Measurements from ENCODE around the gene ZNF487. TPM values are rescaled to one million over a fixed set of nuclear protein-coding genes. Genes with fewer than 3 reads are reported as not detected.

ZNF487 gene
- total and polyA plus RNA-seq, 2 of the 13 experiments (the other 11 are each of a cell fraction or from before 2014, with no cell fraction given), result 7.4 to 8.8 TPM

DNA sequence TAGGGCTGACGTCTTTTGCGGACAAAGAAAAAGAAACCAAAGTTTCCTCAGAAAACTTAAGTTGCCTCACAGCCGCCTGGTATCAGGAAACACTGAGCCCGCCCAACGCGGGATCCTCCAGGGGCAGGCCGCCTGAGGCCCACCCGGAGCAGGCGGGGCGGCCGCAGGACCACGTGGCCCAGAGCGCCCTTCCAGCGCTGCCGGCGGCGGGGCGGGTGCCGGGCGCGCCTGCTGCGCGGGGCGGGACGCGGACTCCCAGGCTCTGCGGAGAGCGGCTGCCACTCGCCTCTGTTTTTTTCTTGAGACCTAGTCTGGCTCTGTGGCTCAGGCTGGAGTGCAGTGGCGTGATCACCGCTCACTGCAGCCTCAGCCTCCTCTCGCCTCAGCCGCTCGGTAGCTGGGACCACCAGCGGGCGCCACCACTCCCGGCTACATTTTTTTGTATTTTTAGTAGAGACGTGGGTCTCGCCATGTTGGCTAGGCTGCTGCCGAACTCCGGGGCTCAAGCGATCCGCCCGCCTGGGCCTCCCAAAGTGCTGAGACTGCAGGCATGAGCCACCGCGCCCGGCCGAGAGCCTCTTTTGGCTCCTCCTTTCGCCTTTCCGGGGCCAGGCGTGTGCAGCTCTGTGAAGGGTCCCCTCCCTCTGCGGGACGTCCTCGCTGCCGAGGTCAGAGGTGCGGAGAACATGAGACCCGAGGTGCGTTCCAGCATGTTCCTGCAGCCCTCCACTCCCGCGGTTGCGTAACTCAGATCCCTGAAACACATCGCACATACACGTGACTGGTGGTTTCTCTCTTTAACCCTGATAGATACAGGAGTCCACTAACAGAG is 16.3 kb upstream of the ZNF487 start (continued):
- TF ChIP-seq, protein P1, sequence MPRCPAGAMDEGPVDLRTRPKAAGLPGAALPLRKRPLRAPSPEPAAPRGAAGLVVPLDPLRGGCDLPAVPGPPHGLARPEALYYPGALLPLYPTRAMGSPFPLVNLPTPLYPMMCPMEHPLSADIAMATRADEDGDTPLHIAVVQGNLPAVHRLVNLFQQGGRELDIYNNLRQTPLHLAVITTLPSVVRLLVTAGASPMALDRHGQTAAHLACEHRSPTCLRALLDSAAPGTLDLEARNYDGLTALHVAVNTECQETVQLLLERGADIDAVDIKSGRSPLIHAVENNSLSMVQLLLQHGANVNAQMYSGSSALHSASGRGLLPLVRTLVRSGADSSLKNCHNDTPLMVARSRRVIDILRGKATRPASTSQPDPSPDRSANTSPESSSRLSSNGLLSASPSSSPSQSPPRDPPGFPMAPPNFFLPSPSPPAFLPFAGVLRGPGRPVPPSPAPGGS (CRISPR knock-in tag; IDR thresholded peaks at IDR 0.05), result peak; percentile 98
- TF ChIP-seq KDM2A (CRISPR knock-in tag; IDR thresholded peaks at IDR 0.05; ENCODE audit: borderline replicate concordance, low read depth) (peak; percentile 88), ZFY (CRISPR knock-in tag; IDR thresholded peaks at IDR 0.05) (peak; percentile 90), ZNF589 (CRISPR knock-in tag; conservative IDR thresholded peaks at IDR 0.05) (peak; percentile 98), ZNF543 (CRISPR knock-in tag; IDR thresholded peaks at IDR 0.05) (peak; percentile 98), ZNF746 (CRISPR knock-in tag; IDR thresholded peaks at IDR 0.05) (peak; percentile 99), CEBPB (IDR thresholded peaks at IDR 0.05; ENCODE audit: borderline replicate concordance, low read depth, low read length) (peak; percentile 99), SUZ12 (IDR thresholded peaks at IDR 0.05; ENCODE audit: low read depth, low read length) (no peak), DPF2 (CRISPR knock-in tag; IDR thresholded peaks at IDR 0.05; ENCODE audit: borderline replicate concordance, low read depth) (peak; percentile 54; the same call in 1 of the 2 replicates), ZNF451 (CRISPR knock-in tag; IDR thresholded peaks at IDR 0.05) (peak; percentile 76; the same call in 1 of the 2 replicates), ZNF350 (CRISPR knock-in tag; IDR thresholded peaks at IDR 0.05; ENCODE audit: borderline replicate concordance, low read depth) (peak; percentile 97), CEBPG (CRISPR knock-in tag; IDR thresholded peaks at IDR 0.05) (peak; percentile 100), U2AF1 (optimal IDR thresholded peaks at IDR 0.05; ENCODE audit: low read depth, low read length) (peak; percentile 21), CTCF (CRISPR knock-in tag; IDR thresholded peaks at IDR 0.05) (no peak; the same call in none of the 2 replicates), MIER3 (CRISPR knock-in tag; IDR thresholded peaks at IDR 0.05; ENCODE audit: borderline replicate concordance) (peak; percentile 99), FIP1L1 (IDR thresholded peaks at IDR 0.05; ENCODE audit: borderline replicate concordance, insufficient read depth, low read depth, low read length) (no peak), DMTF1 (CRISPR knock-in tag; IDR thresholded peaks at IDR 0.05) (no peak; the same call in 1 of the 2 replicates), ZNF232 (CRISPR knock-in tag; IDR thresholded peaks at IDR 0.05; ENCODE audit: borderline replicate concordance) (peak; percentile 99), PHF5A (CRISPR knock-in tag; IDR thresholded peaks at IDR 0.05; ENCODE audit: low read depth, unreplicated experiment) (peak; percentile 92)
- TF ChIP-seq, protein P2, sequence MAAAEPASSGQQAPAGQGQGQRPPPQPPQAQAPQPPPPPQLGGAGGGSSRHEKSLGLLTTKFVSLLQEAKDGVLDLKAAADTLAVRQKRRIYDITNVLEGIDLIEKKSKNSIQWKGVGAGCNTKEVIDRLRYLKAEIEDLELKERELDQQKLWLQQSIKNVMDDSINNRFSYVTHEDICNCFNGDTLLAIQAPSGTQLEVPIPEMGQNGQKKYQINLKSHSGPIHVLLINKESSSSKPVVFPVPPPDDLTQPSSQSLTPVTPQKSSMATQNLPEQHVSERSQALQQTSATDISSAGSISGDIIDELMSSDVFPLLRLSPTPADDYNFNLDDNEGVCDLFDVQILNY (CRISPR knock-in tag; conservative IDR thresholded peaks at IDR 0.05), result no peak
- TF ChIP-seq, protein P3, sequence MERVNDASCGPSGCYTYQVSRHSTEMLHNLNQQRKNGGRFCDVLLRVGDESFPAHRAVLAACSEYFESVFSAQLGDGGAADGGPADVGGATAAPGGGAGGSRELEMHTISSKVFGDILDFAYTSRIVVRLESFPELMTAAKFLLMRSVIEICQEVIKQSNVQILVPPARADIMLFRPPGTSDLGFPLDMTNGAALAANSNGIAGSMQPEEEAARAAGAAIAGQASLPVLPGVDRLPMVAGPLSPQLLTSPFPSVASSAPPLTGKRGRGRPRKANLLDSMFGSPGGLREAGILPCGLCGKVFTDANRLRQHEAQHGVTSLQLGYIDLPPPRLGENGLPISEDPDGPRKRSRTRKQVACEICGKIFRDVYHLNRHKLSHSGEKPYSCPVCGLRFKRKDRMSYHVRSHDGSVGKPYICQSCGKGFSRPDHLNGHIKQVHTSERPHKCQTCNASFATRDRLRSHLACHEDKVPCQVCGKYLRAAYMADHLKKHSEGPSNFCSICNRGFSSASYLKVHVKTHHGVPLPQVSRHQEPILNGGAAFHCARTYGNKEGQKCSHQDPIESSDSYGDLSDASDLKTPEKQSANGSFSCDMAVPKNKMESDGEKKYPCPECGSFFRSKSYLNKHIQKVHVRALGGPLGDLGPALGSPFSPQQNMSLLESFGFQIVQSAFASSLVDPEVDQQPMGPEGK (CRISPR knock-in tag; IDR thresholded peaks at IDR 0.05), result peak; percentile 89

Measured in HepG2 (cell line).